Astrocyte (in vitro differentiated cells and primary cell): ENCODE data around the gene PRKCA. TPM values are rescaled to one million over a fixed set of nuclear protein-coding genes. Genes with fewer than 3 reads are reported as not detected.

Source experiments
- DNase-seq: peaks from one replicate; pipeline ENCODE4 v3.0.0-alpha.2; 2010; ENCODE audit warnings: low read depth
- FAIRE-seq: peaks from 2 replicates; lab custom pipeline; 2011; peaks lifted over from hg19 to GRCh38; lab: Jason Lieb, UNC
- H2AFZ ChIP-seq: 2 replicates; pipeline ENCODE4 v1.6.0; 2012; ENCODE audit warnings: low read depth, low read length, inconsistent platforms
- H3K27ac ChIP-seq: 2 replicates; pipeline ENCODE4 v1.5.1; 2011; ENCODE audit warnings: low read depth, low read length, inconsistent platforms
- H3K27me3 ChIP-seq: 2 replicates; pipeline ENCODE4 v1.6.0; 2011; ENCODE audit warnings: low read length, inconsistent platforms; ENCODE audit not compliant: insufficient read depth
- H3K36me3 ChIP-seq: 2 replicates; pipeline ENCODE4 v1.5.1; 2011; ENCODE audit warnings: low read length, inconsistent platforms; ENCODE audit not compliant: insufficient read depth
- H3K4me1 ChIP-seq: 2 replicates; pipeline ENCODE4 v1.5.1; 2011; ENCODE audit warnings: low read length, inconsistent platforms; ENCODE audit not compliant: insufficient read depth
- H3K4me2 ChIP-seq: 2 replicates; pipeline ENCODE4 v1.6.0; 2012; ENCODE audit warnings: low read length, inconsistent platforms
- H3K4me3 ChIP-seq: 2 replicates; pipeline ENCODE4 v1.5.1; 2011; ENCODE audit warnings: low read depth, mild to moderate bottlenecking, low read length, inconsistent platforms; ENCODE audit not compliant: insufficient read depth
- H3K79me2 ChIP-seq: 2 replicates; pipeline ENCODE4 v1.6.0; 2012; ENCODE audit warnings: mild to moderate bottlenecking, low read length, inconsistent platforms; ENCODE audit not compliant: insufficient read depth
- H3K9ac ChIP-seq: 2 replicates; pipeline ENCODE4 v1.6.0; 2012; ENCODE audit warnings: mild to moderate bottlenecking, low read length, inconsistent platforms
- H3K9me3 ChIP-seq: 2 replicates; pipeline ENCODE4 v1.5.1; 2012; ENCODE audit warnings: low read depth, mild to moderate bottlenecking, low read length, inconsistent platforms; ENCODE audit not compliant: insufficient read depth
- H4K20me1 ChIP-seq: 2 replicates; pipeline ENCODE4 v1.6.0; 2012; ENCODE audit warnings: low read length, inconsistent platforms; ENCODE audit not compliant: insufficient read depth
- H3K27ac Mint-ChIP-seq: one replicate; pipeline ENCODE4 v1.8.0; 2021; ENCODE audit warnings: mild to moderate bottlenecking, mixed read lengths; ENCODE audit not compliant: unreplicated experiment
- H3K27me3 Mint-ChIP-seq: one replicate; pipeline ENCODE4 v1.8.0; 2021; ENCODE audit warnings: low read depth, mixed read lengths; ENCODE audit not compliant: unreplicated experiment
- H3K36me3 Mint-ChIP-seq: one replicate; pipeline ENCODE4 v1.8.0; 2021; ENCODE audit warnings: low read depth, mixed read lengths; ENCODE audit not compliant: unreplicated experiment
- H3K4me1 Mint-ChIP-seq: one replicate; pipeline ENCODE4 v1.8.0; 2021; ENCODE audit warnings: low read depth, mixed read lengths; ENCODE audit not compliant: unreplicated experiment
- H3K4me3 Mint-ChIP-seq: one replicate; pipeline ENCODE4 v1.8.0; 2021; ENCODE audit warnings: mild to moderate bottlenecking, moderate library complexity, mixed read lengths; ENCODE audit not compliant: unreplicated experiment
- H3K9me3 Mint-ChIP-seq: one replicate; pipeline ENCODE4 v1.8.0; 2021; ENCODE audit warnings: mild to moderate bottlenecking, mixed read lengths; ENCODE audit not compliant: unreplicated experiment
- CTCF ChIP-seq: IDR thresholded peaks from 2 replicates; pipeline ENCODE4 v1.5.1; 2011; ENCODE audit warnings: low read depth, mild to moderate bottlenecking, inconsistent platforms, low read length, moderate library complexity; ENCODE audit not compliant: insufficient read depth
- EZH2 ChIP-seq: IDR thresholded peaks from 2 replicates; pipeline ENCODE4 v1.6.1; 2012; ENCODE audit warnings: mild to moderate bottlenecking, low read length, inconsistent platforms; ENCODE audit not compliant: insufficient read depth
- total RNA-seq: library from RNA; stranded (reverse); gene quantifications from 2 replicates; pipeline ENCODE4 v1.2.1, GENCODE V29; 2021

Gene PRKCA
- total RNA-seq, 1 donor from 2014 or later = 49.9 TPM

GRCh38 chr17:66691644-66692420 is 389.4 kb downstream of the PRKCA start:
- Histone ChIP-seq H3K4me2 (peak overlapping the region; percentile 37), H3K27ac (no peak overlapping the region), H4K20me1 (no peaks in the 10 kb centered on the region), H3K27me3 (no peaks in the 10 kb centered on the region), H2AFZ (peak overlapping the region; percentile 19), H3K4me1 (peaks cover 8% of the 10 kb centered on the region), H3K79me2 (no peaks in the 10 kb centered on the region), H3K4me3 (no peak overlapping the region), H3K9me3 (no peaks in the 10 kb centered on the region), H3K36me3 (peaks cover 3% of the 10 kb centered on the region), H3K9ac (peak overlapping the region; percentile 6)
- Mint-ChIP-seq H3K4me1 (no peaks in the 10 kb centered on the region), H3K9me3 (no peaks in the 10 kb centered on the region), H3K27ac (no peak overlapping the region), H3K36me3 (peaks cover 33% of the 10 kb centered on the region), H3K27me3 (no peaks in the 10 kb centered on the region), H3K4me3 (no peak overlapping the region)
- FAIRE-seq = no peak
- TF ChIP-seq EZH2 = no peak
- TF ChIP-seq CTCF = no peak
- DNase-seq = no peak

GRCh38 chr17:66692421-66692690 is 389.9 kb downstream of the PRKCA start:
- Histone ChIP-seq H3K27me3 (no peaks in the 10 kb centered on the region), H4K20me1 (no peaks in the 10 kb centered on the region), H3K4me1 (peaks cover 8% of the 10 kb centered on the region), H3K4me3 (no peak overlapping the region), H3K79me2 (no peaks in the 10 kb centered on the region), H3K4me2 (no peak overlapping the region), H3K27ac (no peak overlapping the region), H3K9me3 (no peaks in the 10 kb centered on the region), H3K9ac (no peak overlapping the region), H3K36me3 (peaks cover 3% of the 10 kb centered on the region), H2AFZ (no peak overlapping the region)
- peaks cover 38% of the 10 kb centered on the region for H3K36me3 Mint-ChIP-seq
- no peaks in the 10 kb centered on the region for H3K9me3 Mint-ChIP-seq
- DNase-seq (no peak), FAIRE-seq (no peak)
- TF ChIP-seq CTCF (no peak), EZH2 (no peak)
- H3K4me3 Mint-ChIP-seq = no peak overlapping the region
- H3K27me3 Mint-ChIP-seq = no peaks in the 10 kb centered on the region
- H3K27ac Mint-ChIP-seq = no peak overlapping the region
- H3K4me1 Mint-ChIP-seq = no peaks in the 10 kb centered on the region

DNA sequence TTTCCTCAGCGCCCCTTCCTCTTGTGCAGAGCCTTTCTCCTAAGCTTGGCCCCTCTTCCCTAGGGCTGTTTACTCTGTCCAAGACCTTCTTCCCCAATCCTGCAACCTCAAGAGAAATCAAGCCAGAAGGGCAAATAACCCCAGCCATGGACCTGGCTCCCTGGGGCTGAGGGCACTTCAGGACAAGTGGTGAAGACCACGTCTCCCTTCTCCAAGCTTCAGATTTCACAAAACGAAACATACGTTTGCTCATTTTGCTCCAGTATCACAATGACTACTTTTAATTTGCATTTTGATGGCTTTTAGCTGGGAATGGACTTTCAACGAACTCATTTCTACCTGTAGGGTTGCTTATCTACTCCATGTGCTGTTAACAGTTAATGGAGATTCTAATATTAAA is 392.7 kb downstream of the PRKCA start:
- H3K36me3 Mint-ChIP-seq = peaks cover 38% of the 10 kb centered on the region
- H2AFZ ChIP-seq = no peak overlapping the region
- H3K27me3 Mint-ChIP-seq = no peaks in the 10 kb centered on the region
- H3K9ac ChIP-seq = no peak overlapping the region
- FAIRE-seq (no peak), DNase-seq (no peak)
- H4K20me1 ChIP-seq = no peaks in the 10 kb centered on the region
- no peaks in the 10 kb centered on the region for H3K9me3 ChIP-seq
- H3K4me3 ChIP-seq = no peak overlapping the region
- H3K4me3 Mint-ChIP-seq = no peak overlapping the region
- H3K27ac Mint-ChIP-seq = no peak overlapping the region
- no peaks in the 10 kb centered on the region for H3K79me2 ChIP-seq
- H3K27ac ChIP-seq = no peak overlapping the region
- TF ChIP-seq EZH2 (no peak), CTCF (no peak)
- H3K4me1 Mint-ChIP-seq = no peaks in the 10 kb centered on the region
- H3K4me2 ChIP-seq = no peak overlapping the region
- H3K36me3 ChIP-seq = peaks cover 3% of the 10 kb centered on the region
- H3K4me1 ChIP-seq = peaks cover 8% of the 10 kb centered on the region
- H3K9me3 Mint-ChIP-seq = peaks cover 5% of the 10 kb centered on the region
- H3K27me3 ChIP-seq = no peaks in the 10 kb centered on the region
